LoVo (cell line): ENCODE measurements around the gene GPR158.
A peak's percentile ranks its signal among the peaks of the same experiment; 100 is the strongest.

Experiments
- DNase-seq: peaks from one replicate; pipeline ENCODE4 v3.0.0-alpha.2; 2016; ENCODE audit warnings: low spot score

GPR158 gene

GRCh38 chr10:25405871-25406270 lies 231.1 kb downstream of the GPR158 start:
- DNase-seq = no peak

- DNase-seq = no peak
Measured at GRCh38 chr10:25417611-25418010, 242.8 kb downstream of the GPR158 start.

GRCh38 chr10:25425776-25426175 lies 251.0 kb downstream of the GPR158 start:
- DNase-seq = no peak

- DNase-seq = no peak
Measured at GRCh38 chr10:25436431-25436830, 261.6 kb downstream of the GPR158 start.

GRCh38 chr10:25441270-25441669 lies 266.5 kb downstream of the GPR158 start:
- no peak for DNase-seq

GRCh38 chr10:25444266-25444665 lies 269.5 kb downstream of the GPR158 start:
- DNase-seq = no peak

- no peak for DNase-seq
Measured at GRCh38 chr10:25451401-25451800, 276.6 kb downstream of the GPR158 start.

GRCh38 chr10:25453619-25454018 lies 278.8 kb downstream of the GPR158 start:
- no peak for DNase-seq

- DNase-seq = no peak
Measured at GRCh38 chr10:25455980-25456567, 281.3 kb downstream of the GPR158 start.

GRCh38 chr10:25457552-25457951 lies 282.8 kb downstream of the GPR158 start:
- DNase-seq = no peak

GRCh38 chr10:25465582-25466372 lies 291.0 kb downstream of the GPR158 start:
- DNase-seq = peak; percentile 18

- DNase-seq = no peak
Measured at GRCh38 chr10:25467881-25468280, 293.1 kb downstream of the GPR158 start.

- no peak for DNase-seq
Measured at GRCh38 chr10:25481467-25481866, 306.7 kb downstream of the GPR158 start.

GRCh38 chr10:25483999-25484398 lies 309.2 kb downstream of the GPR158 start:
- DNase-seq = no peak

GRCh38 chr10:25487266-25487665 lies 312.5 kb downstream of the GPR158 start:
- no peak for DNase-seq

- DNase-seq = no peak
Measured at GRCh38 chr10:25492040-25492439, 317.2 kb downstream of the GPR158 start.

GRCh38 chr10:25492680-25493079 lies 317.9 kb downstream of the GPR158 start:
- no peak for DNase-seq

- peak; percentile 6 for DNase-seq
Measured at GRCh38 chr10:25493122-25493893, 318.5 kb downstream of the GPR158 start.

GRCh38 chr10:25497246-25497645 lies 322.4 kb downstream of the GPR158 start:
- no peak for DNase-seq

- no peak for DNase-seq
Measured at GRCh38 chr10:25498645-25499044, 323.8 kb downstream of the GPR158 start.

- DNase-seq = no peak
Measured at GRCh38 chr10:25501912-25502311, 327.1 kb downstream of the GPR158 start.

GRCh38 chr10:25502453-25502852 lies 327.7 kb downstream of the GPR158 start:
- no peak for DNase-seq

GRCh38 chr10:25504306-25504705 lies 329.5 kb downstream of the GPR158 start:
- DNase-seq = no peak
